Activated T-cell treated with anti-CD3 and anti-CD28 coated beads for 4 hours (primary cell): Measurements from ENCODE around the gene CX3CR1.
A peak's percentile ranks its signal among the peaks of the same experiment; 100 is the strongest.

Experiments used
- DNase-seq: peaks from one replicate; pipeline ENCODE4 v3.0.0-alpha.2; 2020

The CX3CR1 gene

GRCh38 chr3:39291903-39292329 lies 12.1 kb upstream of the CX3CR1 start:
- DNase-seq = peak; percentile 75

- DNase-seq = no peak
Measured at GRCh38 chr3:39290255-39290654, 10.4 kb upstream of the CX3CR1 start.

GRCh38 chr3:39289107-39289506 lies 9.3 kb upstream of the CX3CR1 start:
- DNase-seq = no peak

- peak; percentile 70 for DNase-seq
Measured at GRCh38 chr3:39288300-39288808, 8.5 kb upstream of the CX3CR1 start.

GRCh38 chr3:39287216-39288164 lies 7.7 kb upstream of the CX3CR1 start:
- no peak for DNase-seq

GRCh38 chr3:39286771-39287170 lies 6.9 kb upstream of the CX3CR1 start:
- no peak for DNase-seq

GRCh38 chr3:39285332-39285731 lies 5.5 kb upstream of the CX3CR1 start:
- no peak for DNase-seq

- DNase-seq = no peak
Measured at GRCh38 chr3:39284457-39284881, 4.6 kb upstream of the CX3CR1 start.

- DNase-seq = no peak
Measured at GRCh38 chr3:39282057-39282456, 2.2 kb upstream of the CX3CR1 start.

- no peak for DNase-seq
Measured at GRCh38 chr3:39281533-39281932, 1.7 kb upstream of the CX3CR1 start.

GRCh38 chr3:39280571-39280970 lies 735 bp upstream of the CX3CR1 start:
- no peak for DNase-seq

- DNase-seq = no peak
Measured at GRCh38 chr3:39278616-39278935, 1.3 kb downstream of the CX3CR1 start.

GRCh38 chr3:39277893-39278615 lies 1.8 kb downstream of the CX3CR1 start:
- DNase-seq = no peak

- DNase-seq = no peak
Measured at GRCh38 chr3:39276746-39277145, 3.1 kb downstream of the CX3CR1 start.

- no peak for DNase-seq
Measured at GRCh38 chr3:39275963-39276593, 3.8 kb downstream of the CX3CR1 start.

GRCh38 chr3:39275052-39275451 lies 4.8 kb downstream of the CX3CR1 start:
- no peak for DNase-seq

- DNase-seq = no peak
Measured at GRCh38 chr3:39273119-39273518, 6.7 kb downstream of the CX3CR1 start.

GRCh38 chr3:39272191-39272590 lies 7.6 kb downstream of the CX3CR1 start:
- no peak for DNase-seq

- no peak for DNase-seq
Measured at GRCh38 chr3:39271363-39271914, 8.4 kb downstream of the CX3CR1 start.

GRCh38 chr3:39269528-39269927 lies 10.3 kb downstream of the CX3CR1 start:
- no peak for DNase-seq

- no peak for DNase-seq
Measured at GRCh38 chr3:39268549-39268900, 11.3 kb downstream of the CX3CR1 start.

- peak; percentile 59 for DNase-seq
Measured at GRCh38 chr3:39267631-39268548, 11.9 kb downstream of the CX3CR1 start.
